ENCODE results near the gene WEE2.

GRCh38 chr7:141699860-141700259 lies 8.3 kb upstream of the WEE2 start:
- no peak for TF ChIP-seq BCL6 (CRISPR knock-in tag; IDR thresholded peaks at IDR 0.05)
- TF ChIP-seq CTCF (CRISPR knock-in tag; IDR thresholded peaks at IDR 0.05) = no peak
- no peak for TF ChIP-seq NR1H2 (CRISPR knock-in tag; IDR thresholded peaks at IDR 0.05; ENCODE audit: borderline replicate concordance, low read depth)
- TF ChIP-seq NFIC (IDR thresholded peaks at IDR 0.05; ENCODE audit: low read length) = no peak
- no peak for TF ChIP-seq ZNF276 (CRISPR knock-in tag; IDR thresholded peaks at IDR 0.05; ENCODE audit: low read depth)
- TF ChIP-seq MTA1 (CRISPR knock-in tag; IDR thresholded peaks at IDR 0.05; ENCODE audit: borderline replicate concordance) = no peak
- no peak for TF ChIP-seq EZH2 (conservative IDR thresholded peaks at IDR 0.05; ENCODE audit: low read depth, low read length)
